GM10266 (cell line): ENCODE data around the gene MYL9.

Experiments
- DNase-seq: peaks from one replicate; pipeline ENCODE4 v3.0.0; 2012; ENCODE audit errors: extremely low spot score
- CTCF ChIP-seq: IDR thresholded peaks from 2 replicates; pipeline ENCODE4 v1.5.1; 2012; ENCODE audit warnings: mild to moderate bottlenecking, low read depth; ENCODE audit not compliant: control insufficient read depth, insufficient read depth; ENCODE audit errors: missing control alignments

The MYL9 gene

DNA sequence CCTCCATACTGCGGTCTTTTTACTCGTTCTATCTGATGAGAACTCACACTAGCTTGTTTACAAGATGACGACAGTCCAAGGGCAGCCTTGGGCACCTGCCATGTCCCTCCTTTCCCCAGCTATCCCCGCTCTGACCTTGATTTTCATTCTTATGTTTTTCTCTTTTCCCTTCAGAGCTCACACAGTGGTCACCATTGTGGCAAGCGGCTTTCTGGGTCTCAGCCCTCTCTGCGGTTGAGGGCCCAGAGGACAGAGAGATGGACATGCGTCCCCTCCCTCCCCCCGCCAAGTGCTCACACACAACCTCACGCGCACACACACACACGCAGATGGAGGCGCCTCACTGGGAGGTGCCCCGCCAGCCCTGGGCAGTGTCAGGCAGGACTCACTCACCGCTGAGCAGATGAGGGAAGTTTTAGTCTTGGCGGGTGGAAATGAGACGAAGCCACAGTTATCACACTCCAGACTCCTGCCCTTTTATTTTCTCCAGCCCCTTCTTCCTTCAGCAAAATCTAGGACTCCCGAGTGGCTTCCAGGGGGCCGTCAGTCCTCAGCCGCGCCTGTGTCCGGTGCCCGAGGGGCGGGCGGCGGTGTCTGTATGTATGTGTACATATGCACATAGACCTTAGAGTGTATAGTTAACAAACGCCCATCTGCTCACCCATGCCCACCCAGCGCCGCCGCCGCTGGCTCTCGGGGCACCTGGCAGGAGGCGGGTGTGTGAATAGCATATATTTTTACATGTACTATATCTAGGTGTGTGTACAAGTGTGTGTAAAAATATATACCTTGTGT lies 13.8 kb upstream of the MYL9 start:
- DNase-seq: no peak
- no peak for TF ChIP-seq CTCF

- no peak for TF ChIP-seq CTCF
Observed at GRCh38 chr20:36528176-36528874, 13.0 kb upstream of the MYL9 start.

DNA sequence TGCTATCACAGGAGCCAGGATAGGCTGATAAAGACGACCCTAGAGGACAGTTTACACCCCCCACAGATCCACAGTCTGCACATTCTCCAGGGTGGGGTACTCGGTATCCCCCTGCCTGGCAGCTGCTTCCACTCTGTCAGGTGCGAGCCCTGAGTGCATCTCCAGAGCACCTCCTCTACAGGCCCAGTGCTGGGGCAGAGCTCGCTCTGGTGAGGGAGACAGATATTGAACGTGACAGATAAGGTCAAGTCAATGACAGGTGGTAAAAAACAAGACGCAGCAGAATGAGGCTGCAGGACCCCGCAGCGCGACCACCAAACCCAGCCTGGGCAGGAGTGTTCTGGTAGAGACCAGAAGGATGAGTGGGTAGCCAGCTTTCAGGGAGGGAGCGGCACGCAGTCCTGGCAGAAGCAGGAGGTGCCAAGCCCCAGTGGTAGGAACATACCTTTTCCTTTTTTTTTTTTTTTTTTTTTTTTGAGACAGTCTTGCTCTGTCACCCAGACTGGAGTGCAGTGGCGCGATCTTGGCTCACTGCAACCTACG lies 12.4 kb upstream of the MYL9 start:
- no peak for DNase-seq
- no peak for TF ChIP-seq CTCF

More at GRCh38 chr20:36528176-36528874, 13.0 kb upstream of the MYL9 start:
- no peak for DNase-seq

GRCh38 chr20:36532388-36532787 lies 8.9 kb upstream of the MYL9 start:
- no peak for TF ChIP-seq CTCF
- DNase-seq: no peak

DNA sequence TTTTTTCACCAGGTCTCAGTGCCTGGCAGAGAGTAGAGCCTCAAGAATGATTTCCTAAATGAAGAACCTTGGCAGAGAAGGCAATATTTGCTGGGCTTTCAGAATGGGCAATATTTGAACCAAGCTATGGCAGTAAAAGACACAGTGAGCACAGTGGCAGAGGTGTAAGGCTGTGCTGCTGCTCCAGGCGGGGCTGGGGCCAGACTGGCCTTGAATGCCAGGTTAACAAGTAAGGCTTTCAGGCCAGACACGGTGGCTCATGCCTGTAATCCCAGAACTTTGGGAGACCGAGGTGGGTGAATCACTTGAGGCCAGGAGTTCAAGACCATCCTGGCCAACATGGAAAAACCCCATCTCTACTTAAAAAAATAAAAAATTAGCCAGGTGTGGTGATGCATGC lies 8.5 kb upstream of the MYL9 start:
- DNase-seq: no peak
- no peak for TF ChIP-seq CTCF

- no peak for DNase-seq
- TF ChIP-seq CTCF: no peak
Observed at GRCh38 chr20:36538026-36538722, 3.1 kb upstream of the MYL9 start.
